Activated CD4-positive, CD25-positive, alpha-beta regulatory T cell treated with anti-CD3 and anti-CD28 coated beads, Interleukin-2, amount 50 U/mL, for 16 hours (primary cell): ENCODE data around the gene FBXL5.

Source experiments
- DNase-seq: peaks from one replicate; pipeline ENCODE4 v3.0.0-alpha.2; 2020; ENCODE audit warnings: low read depth, low spot score

Gene FBXL5, protein sequence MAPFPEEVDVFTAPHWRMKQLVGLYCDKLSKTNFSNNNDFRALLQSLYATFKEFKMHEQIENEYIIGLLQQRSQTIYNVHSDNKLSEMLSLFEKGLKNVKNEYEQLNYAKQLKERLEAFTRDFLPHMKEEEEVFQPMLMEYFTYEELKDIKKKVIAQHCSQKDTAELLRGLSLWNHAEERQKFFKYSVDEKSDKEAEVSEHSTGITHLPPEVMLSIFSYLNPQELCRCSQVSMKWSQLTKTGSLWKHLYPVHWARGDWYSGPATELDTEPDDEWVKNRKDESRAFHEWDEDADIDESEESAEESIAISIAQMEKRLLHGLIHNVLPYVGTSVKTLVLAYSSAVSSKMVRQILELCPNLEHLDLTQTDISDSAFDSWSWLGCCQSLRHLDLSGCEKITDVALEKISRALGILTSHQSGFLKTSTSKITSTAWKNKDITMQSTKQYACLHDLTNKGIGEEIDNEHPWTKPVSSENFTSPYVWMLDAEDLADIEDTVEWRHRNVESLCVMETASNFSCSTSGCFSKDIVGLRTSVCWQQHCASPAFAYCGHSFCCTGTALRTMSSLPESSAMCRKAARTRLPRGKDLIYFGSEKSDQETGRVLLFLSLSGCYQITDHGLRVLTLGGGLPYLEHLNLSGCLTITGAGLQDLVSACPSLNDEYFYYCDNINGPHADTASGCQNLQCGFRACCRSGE

DNA sequence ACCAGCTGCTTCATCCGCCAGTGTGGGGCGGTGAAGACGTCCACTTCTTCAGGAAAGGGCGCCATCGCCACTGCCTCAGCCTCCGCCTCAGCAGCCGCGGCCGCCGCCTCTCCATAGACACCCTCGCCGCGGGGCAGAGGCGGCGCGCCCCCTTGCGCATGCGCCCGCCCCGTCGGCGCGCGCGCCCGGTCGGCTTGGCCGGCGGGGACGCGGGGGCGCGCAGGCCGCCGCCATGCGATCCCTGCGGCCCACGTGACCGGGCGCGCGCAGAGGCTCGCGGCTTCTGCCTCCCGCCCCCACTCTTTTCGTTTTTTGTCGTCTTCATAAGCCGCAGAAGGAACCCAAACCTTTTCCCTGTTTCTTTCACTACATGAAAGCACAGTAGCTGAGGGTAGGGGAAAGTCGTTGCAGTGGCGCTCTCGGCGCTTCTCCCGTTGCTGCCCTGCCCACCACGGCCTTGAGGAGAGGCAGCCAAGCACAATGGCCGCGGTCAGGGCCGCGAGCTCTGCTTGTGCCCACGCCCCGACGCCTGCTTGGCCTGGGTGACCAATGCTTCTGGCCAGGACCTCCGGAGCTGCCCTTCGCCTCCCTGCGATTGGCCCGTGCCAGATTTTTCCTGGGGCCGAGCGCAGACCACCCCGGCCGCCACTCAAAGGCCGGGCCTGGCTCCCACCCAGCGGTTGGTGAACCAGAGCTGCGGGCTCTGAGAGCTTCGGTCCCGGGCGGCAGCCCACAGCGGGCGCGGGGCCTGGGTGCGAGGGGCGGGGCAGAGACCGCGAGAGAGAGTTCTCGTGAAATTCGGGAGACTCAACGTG, at the start of gene FBXL5:
TSS of gene FBXL5 (minus strand) at position 135 of the 815 bp plus-strand sequence. CDS start at position 65, 70 bp downstream.
- peak; percentile 68 for DNase-seq

DNA sequence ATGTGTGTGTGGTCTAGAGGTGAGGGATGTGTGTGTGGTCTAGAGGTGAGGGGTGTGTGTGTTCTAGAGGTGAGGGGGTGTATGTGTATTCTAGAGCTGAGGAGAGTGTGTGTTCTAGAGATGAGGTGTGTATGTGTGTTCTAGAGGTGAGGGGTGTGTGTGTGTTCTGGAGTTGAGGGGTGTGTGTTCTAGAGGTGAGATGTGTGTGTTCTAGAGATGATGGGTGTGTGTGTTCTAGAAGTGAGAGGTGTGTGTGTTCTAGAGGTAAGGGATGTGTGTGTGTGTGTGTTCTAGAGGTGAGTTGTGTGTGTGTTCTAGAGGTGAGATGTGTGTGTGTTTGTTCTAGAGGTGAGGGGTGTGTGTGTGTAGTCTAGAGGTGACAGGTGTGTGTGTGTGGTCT, 49.0 kb upstream of the FBXL5 start:
- no peak for DNase-seq

DNA sequence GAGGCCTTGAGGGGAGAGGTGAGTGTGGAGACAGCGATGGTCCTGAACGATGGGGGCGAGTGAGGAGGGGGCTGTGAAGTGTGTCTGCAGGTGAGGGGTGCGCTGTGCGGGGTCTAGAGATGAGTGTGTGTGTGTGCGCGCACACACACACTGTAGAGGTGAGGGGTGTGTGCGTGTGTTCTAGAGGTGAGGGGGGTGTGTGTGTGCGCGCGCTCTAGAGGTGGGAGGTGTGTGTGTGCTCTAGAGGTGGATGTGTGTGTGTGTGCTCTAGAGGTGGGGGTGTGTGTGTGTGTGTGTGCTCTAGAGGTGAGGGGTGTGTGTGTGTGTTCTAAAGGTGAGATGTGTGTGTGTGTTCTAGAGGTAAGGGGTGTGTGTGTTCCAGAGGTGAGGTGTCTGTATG, 48.3 kb upstream of the FBXL5 start:
- no peak for DNase-seq

DNA sequence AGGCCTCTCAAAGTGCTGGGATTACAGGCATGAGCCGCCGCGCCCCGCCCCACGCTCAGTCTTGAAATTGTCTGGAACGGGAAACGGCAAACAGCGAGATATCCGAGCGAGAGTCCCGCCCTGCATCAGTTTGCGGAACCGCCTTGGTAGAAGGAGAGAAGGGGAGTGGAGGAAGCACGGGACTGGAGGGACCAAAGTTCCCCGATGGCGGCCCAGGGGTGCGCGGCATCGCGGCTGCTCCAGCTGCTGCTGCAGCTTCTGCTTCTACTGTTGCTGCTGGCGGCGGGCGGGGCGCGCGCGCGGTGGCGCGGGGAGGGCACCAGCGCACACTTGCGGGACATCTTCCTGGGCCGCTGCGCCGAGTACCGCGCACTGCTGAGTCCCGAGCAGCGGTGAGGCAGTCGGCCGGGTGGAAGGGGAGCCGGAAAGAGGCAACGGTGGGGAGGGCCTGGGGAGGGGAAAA, 47.8 kb upstream of the FBXL5 start, which contains the start of gene BST1:
TSS of gene BST1 (plus strand) at position 125 of the 463 bp plus-strand sequence. CDS start at position 205, 80 bp downstream.
- DNase-seq = no peak

DNA sequence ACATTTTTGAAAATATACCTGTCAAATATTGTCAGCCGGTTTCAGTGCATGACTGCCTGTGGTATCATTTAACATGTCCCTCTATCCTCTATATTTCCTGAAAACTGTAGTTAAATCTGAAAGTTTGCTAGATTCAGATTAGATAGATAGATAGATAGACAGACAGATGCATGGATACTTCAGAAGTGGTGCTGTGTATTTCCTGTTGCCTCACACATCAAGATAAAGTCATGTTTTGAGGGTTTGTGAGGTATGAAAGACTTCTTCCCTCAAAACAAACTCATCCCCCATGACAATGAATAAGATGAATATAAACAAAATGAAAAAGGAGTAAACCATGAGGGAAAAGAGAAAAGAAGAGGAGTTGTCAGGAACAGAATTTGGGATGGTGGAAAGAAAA, 41.7 kb upstream of the FBXL5 start:
- DNase-seq = no peak

DNA sequence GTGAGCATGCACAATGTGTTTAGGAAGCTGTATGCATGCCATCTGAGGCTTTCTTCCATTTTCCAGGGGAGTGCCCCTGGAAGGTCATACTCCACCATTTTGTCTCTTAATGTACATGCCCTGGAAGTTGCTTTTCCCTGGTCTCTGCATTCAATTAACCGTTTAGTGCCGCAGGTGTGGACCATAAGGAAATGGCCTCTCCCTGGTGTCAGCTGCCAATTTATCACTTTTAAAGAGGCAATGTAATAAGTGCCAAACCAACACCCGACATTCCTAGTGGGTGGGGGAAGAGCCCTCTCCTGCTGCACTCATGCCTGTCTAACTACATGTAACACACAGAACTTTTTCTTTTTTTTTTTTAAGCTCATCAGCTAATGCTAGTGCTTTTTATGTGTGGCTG, 40.6 kb upstream of the FBXL5 start:
- no peak for DNase-seq

DNA sequence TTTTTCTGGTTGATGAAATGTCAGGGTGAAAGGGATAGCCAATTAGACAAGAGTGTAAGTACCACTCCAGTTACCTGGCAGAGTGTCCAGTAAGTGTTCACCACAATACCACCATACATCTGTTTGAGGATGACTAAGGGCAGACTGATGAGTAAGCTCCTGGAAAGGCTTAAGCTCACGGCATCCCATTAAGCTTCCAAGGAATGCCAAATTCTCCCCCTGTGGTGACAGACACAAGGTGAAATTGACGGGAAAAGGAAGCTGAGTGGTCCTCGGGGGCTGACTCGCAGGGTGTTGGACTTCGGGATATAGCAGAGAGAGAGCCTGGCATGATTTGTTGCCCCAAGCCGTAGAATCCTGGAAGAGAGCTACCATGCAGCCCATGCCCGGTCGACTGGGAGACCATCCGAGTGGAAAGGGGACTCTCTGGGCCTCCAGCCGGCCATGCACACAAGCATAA, 40.1 kb upstream of the FBXL5 start:
- DNase-seq = no peak

DNA sequence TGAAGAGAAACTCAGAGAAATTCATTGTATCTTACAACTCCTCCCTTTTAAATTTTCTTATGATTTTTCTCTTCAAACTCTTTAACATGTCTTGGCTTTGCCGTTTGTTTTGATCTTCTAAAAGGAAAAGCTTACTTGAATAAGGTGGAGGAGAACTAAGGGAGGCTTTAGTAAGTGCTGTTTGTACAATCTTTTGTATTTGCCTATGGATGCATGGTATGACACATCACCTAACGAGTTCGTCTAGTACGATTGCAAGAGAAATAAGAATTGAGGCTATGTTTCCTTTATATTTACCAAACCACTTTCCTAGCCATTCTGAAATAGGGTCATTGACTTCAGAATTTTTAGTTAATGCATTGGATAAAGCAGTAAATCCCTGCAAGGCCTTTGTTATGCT, 39.3 kb upstream of the FBXL5 start:
- no peak for DNase-seq

DNA sequence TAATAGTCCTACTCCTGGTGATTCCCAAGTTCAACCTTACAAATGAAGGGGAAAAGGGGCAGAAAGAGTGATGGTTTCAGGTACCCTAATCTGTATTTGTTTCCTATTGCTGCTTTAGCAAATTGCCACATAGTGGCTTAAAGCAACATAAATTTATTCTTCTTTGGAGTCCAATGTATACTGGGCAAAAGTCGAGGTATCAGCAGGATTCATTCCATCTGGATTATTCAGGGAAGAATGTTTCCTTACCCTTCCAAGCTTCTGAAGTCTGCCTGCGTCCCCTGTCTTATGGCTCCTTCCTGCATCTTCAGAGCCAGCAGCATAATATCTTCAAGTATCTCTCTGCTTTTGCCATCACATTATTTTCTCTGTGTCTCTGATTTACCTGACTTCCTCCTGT, 37.4 kb upstream of the FBXL5 start:
- no peak for DNase-seq

DNA sequence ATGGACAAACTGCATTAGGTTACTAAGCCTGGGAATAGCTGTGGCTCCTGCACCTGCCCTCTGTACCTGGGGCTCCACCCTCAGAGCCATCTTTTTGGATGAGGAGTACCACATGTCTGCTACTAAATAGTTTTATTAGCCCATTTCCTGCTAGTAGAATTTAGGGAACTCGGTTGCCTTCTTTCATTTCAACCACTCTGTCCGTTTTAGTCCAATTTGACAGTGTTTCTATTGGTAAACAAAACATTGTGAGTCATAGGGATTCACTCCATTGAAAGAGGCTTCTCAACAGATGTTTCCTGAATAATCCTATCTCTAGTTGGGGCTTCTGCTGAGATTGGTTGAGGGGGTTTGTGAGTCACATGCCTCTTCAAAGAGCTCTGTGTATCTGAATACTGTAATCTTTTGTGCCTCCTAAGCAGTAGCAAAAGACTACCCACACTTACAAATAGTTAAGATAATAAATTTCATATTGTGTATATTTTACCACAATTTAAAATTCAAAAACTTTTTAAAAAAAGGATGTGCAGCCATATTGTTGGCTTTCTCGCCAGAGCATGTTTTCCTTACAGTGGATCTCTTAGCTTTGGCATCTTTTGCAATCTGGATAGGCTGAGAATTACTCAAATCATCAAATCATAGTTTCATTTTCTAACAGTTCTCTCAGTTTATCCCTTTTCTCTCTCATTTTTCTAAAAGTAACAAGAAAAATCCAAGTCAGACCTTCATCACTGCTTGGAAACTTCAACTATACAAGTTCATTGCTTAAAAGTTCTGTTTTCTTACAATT, 36.4 kb upstream of the FBXL5 start:
- DNase-seq = no peak

DNA sequence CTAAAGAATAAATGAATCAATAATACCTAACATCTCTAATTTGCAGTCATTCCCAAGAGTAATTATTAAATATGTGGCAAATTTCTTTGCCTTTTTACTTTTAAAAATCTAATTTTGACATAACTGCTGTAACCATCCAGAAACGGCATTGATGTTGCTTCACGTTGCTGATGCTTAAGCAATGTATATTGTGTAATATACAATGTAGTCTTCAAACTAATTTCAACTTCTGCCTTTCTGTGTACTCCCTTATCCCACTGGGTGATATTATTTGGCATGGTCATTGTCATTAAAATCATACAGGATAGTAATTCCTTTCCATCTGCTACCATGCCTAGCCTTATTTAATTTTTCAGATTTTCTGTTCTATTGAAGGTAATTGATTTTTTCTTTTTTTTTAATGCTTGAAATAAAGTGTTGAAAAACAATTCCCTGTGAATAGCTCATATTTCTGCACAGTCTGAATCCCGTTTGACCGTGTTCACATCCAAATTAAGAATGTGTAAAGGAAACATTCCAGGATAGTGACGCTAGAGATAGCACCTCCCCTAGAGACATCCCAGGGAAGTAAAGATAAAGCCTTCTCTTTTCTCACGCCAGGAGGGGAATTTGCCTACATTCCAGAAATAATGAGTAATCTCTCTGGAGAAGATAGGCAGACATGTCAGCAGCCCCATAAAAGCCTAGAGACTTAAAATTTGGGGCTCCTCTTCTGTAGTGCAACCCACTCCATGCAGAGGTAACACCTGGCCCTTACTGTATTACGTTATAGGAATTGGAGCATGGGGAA, 35.1 kb upstream of the FBXL5 start:
- no peak for DNase-seq

DNA sequence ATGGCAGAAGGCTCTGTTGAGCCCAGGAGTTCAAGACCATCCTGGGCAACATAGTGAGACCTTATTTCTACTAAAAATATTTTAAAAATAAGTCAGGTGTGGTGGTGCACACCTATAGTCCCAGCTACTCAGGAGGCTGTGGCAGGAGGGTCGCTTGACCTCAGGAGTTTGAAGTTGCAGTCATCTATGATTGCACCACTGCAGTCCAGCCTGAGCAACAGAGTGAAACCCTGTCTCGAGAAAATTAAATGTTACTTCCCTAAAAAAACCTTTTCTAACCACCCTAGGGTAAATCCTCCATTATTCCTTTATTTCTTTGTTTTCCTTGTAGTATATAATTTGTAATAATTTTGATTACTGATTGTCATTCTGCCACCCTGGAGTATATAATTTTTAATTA, 34.4 kb upstream of the FBXL5 start:
- DNase-seq = no peak

DNA sequence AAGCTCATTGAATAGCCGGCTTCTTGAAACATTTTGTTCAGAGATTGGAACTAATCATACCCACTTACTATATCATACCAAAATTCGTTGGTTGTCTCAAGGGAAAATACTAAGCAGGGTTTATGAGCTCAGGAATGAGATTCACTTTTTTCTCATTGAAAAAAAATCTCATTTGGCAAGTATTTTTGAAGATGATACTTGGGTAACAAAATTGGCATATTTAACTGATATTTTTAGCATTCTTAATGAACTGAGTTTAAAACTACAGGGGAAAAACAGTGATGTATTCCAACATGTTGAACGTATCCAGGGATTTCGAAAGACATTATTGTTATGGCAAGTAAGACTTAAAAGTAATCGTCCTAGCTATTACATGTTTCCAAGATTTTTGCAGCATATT, 32.9 kb upstream of the FBXL5 start:
- no peak for DNase-seq

DNA sequence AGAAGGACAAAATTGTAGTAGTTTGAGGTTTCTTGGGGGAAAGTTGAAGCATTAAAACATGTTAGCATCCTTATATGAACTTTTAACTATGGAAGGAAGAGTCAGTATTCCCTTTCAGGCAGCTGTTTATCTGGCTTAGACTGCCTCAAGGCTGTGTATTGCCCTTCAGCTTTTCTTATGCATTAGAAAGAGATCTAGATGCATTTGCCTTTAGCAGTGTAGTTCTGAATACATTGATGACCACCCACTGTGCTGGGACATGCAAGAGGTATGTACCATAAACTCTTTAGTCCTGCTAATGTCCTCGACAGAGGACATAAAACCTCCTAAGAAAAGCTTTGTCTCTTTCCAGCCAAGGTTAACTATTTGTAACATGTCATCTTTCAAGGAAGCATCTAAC, 29.3 kb upstream of the FBXL5 start:
- DNase-seq = no peak

DNA sequence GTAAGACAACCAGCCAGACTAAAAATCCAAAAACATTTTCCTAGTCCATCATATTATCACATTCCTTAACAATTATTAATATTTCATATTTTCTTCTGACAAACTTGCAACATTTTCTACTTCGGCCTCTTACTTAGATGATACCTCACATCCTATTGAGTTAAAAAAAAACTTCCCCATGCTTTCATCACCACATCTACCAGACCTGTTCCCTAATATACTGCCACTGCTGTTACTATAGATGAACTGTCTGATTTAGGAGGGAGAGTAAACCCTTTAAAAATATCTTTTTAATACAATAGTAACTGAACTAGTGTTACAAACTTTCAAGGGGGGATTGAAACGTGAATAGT, 28.0 kb upstream of the FBXL5 start:
- DNase-seq = no peak

DNA sequence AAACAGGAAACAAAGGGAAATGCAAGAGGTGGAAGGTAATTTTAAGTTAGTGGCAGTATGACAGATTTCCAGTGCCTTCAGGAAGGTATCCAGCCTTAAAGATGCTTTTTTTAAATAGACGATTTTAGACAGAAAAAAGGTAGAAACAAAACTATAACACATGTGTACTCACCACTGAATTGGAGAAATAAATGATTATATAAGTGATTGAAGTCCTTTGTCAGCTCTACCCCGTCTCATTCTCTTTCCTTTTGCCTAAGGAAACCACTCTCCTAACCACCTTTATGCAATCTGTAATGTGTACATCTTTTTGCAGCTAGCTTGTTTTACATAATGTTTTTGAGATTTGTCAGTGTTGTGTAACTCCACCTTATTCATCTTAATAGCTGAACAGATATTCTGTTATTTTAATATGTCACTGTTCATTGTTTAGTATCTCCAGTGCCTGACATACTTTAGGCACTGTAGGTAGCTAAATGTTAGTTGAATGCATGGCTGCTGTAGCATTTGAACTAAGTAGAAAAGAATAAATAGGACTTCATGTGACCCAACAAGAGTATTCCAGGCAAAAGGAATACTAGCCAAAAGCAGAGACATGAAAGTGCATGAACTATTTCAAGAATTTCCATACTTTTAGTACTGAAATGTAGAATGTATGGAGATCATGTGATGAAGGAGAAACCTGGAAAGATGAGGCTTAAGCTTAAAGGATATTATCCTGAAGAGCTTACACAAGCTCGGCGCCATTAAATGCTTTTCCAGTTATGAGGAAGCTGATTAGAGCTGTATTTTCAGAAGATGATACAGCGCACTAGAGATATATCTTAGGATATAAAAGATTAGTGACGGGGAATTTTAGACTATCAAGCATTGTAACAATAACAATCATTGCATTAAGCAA, 27.3 kb upstream of the FBXL5 start:
- no peak for DNase-seq

DNA sequence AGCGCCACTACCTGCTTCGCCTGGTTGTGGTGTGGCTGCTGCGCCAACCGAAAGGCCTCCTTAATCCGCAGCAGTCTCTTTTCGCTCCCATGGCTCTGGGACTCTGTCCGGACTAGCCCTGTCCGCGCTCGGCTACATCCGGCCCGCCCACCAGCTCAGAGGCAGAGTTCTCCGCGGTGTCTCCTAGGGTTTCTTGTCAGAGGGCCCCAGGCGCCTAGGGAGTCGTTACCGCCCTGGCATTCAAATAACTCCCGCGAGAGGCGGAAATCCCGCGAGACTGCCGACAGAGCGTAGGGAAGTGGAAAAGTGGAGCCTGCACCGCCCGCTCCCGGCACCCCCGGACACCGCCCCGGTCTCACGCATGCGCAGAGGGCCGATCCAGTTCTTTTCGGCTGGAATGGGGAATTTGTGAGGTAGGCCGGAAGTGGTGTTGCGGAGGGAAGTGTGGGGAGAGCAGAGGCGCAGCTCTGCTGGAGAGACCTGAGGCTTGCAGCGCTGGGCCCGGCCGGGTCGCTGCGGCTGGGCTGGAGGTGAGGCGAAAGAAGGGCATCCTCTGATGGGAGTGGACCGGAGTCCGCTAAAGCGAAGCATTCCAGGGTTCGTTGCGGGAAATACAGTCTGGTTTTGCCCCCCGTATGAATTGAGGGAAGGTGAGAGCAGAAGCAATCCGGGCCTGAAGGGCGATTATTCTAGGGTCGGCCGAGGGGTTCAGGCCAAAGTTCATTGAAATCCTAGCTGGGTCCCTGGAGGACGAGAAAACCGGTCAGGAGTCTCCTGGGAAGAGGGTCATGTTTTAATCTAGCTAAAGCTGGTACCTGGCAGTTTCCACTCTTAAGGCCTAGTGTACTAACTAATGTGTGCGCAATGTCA, 26.4 kb upstream of the FBXL5 start, which contains the start of gene FAM200B:
TSS of gene FAM200B (plus strand) at position 456 of the 870 bp plus-strand sequence. CDS start 5,151 bp downstream, outside the sequence.
- DNase-seq = peak; percentile 92

DNA sequence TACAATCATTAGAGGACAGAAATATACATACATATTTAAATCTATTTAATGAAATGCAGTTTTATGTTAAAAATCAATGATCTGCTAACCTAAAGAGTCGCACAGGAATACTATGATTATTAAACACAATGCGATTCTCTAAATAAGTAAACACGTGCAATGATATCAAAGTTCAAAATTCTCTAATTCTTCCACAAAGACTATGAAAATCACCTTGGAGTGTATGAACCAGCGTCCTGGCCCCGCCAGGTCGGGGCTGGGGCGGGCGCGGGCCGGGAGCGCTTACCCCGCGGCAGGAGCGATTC, 25.9 kb upstream of the FBXL5 start:
- no peak for DNase-seq
